ENCODE data around the gene GPI. TPM values are rescaled to one million over a fixed set of nuclear protein-coding genes. Genes with fewer than 3 reads are reported as not detected.

Gene GPI
- total and polyA plus RNA-seq, 9 of the 15 experiments (the other 6 are each of a cell fraction or from before 2014, with no cell fraction given) = 88.3 to 358 (median 122) TPM

DNA sequence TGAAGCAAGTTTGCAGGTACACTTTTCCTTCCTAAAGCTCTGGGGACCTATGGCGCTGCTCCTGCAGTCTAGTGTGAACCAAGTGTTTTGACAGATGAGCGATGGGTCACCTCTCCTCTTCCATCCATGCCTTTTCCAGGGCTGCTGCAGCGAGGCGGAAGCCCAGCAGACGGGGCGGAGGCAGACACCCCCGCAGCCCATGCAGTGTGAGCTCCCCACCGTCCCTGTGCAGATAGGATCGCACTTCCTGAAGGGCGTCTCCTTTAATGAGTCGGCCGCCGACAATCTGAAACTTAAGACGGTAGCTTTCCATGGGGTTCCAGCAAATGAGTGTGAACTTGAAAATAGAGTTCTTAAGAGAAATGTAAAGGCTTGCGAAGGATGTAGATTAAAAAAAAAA lies 37.1 kb upstream of the GPI start (continued):
- peak; percentile 49 for TF ChIP-seq ZEB2 (IDR thresholded peaks at IDR 0.05)
- TF ChIP-seq, protein P1, sequence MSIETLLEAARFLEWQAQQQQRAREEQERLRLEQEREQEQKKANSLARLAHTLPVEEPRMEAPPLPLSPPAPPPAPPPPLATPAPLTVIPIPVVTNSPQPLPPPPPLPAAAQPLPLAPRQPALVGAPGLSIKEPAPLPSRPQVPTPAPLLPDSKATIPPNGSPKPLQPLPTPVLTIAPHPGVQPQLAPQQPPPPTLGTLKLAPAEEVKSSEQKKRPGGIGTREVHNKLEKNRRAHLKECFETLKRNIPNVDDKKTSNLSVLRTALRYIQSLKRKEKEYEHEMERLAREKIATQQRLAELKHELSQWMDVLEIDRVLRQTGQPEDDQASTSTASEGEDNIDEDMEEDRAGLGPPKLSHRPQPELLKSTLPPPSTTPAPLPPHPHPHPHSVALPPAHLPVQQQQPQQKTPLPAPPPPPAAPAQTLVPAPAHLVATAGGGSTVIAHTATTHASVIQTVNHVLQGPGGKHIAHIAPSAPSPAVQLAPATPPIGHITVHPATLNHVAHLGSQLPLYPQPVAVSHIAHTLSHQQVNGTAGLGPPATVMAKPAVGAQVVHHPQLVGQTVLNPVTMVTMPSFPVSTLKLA (conservative IDR thresholded peaks at IDR 0.05) = peak; percentile 39 to 83; a peak in 2 of 4 replicates
- 0 out of 4 replicates have a peak, but pooled peaks have one; percentile 5 to 9 for TF ChIP-seq RAD21 (CRISPR knock-in tag; conservative IDR thresholded peaks at IDR 0.05 in 1 of 2, IDR thresholded peaks at IDR 0.05 in 1 of 2)
- peak in 1 of 2 experiments; percentile 80; a peak in 1 of 4 replicates for TF ChIP-seq MAZ (CRISPR knock-in tag; conservative IDR thresholded peaks at IDR 0.05 in 1 of 2, IDR thresholded peaks at IDR 0.05 in 1 of 2)
- TF ChIP-seq, protein P2, sequence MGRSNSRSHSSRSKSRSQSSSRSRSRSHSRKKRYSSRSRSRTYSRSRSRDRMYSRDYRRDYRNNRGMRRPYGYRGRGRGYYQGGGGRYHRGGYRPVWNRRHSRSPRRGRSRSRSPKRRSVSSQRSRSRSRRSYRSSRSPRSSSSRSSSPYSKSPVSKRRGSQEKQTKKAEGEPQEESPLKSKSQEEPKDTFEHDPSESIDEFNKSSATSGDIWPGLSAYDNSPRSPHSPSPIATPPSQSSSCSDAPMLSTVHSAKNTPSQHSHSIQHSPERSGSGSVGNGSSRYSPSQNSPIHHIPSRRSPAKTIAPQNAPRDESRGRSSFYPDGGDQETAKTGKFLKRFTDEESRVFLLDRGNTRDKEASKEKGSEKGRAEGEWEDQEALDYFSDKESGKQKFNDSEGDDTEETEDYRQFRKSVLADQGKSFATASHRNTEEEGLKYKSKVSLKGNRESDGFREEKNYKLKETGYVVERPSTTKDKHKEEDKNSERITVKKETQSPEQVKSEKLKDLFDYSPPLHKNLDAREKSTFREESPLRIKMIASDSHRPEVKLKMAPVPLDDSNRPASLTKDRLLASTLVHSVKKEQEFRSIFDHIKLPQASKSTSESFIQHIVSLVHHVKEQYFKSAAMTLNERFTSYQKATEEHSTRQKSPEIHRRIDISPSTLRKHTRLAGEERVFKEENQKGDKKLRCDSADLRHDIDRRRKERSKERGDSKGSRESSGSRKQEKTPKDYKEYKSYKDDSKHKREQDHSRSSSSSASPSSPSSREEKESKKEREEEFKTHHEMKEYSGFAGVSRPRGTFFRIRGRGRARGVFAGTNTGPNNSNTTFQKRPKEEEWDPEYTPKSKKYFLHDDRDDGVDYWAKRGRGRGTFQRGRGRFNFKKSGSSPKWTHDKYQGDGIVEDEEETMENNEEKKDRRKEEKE (IDR thresholded peaks at IDR 0.05; ENCODE audit: borderline replicate concordance in 1 of 2, control insufficient read depth in 1 of 2, low read depth in 2 of 2, low read length in 1 of 2) = no peak
- TF ChIP-seq CREM (IDR thresholded peaks at IDR 0.05; ENCODE audit: low read depth) = peak; percentile 78
- 0 out of 2 replicates have a peak, but pooled peaks have one; percentile 39 for TF ChIP-seq TCF3 (CRISPR knock-in tag; IDR thresholded peaks at IDR 0.05)
- TF ChIP-seq EP400 (IDR thresholded peaks at IDR 0.05) = peak; percentile 66; the same call in 1 of the 2 replicates
- TF ChIP-seq, protein P3, sequence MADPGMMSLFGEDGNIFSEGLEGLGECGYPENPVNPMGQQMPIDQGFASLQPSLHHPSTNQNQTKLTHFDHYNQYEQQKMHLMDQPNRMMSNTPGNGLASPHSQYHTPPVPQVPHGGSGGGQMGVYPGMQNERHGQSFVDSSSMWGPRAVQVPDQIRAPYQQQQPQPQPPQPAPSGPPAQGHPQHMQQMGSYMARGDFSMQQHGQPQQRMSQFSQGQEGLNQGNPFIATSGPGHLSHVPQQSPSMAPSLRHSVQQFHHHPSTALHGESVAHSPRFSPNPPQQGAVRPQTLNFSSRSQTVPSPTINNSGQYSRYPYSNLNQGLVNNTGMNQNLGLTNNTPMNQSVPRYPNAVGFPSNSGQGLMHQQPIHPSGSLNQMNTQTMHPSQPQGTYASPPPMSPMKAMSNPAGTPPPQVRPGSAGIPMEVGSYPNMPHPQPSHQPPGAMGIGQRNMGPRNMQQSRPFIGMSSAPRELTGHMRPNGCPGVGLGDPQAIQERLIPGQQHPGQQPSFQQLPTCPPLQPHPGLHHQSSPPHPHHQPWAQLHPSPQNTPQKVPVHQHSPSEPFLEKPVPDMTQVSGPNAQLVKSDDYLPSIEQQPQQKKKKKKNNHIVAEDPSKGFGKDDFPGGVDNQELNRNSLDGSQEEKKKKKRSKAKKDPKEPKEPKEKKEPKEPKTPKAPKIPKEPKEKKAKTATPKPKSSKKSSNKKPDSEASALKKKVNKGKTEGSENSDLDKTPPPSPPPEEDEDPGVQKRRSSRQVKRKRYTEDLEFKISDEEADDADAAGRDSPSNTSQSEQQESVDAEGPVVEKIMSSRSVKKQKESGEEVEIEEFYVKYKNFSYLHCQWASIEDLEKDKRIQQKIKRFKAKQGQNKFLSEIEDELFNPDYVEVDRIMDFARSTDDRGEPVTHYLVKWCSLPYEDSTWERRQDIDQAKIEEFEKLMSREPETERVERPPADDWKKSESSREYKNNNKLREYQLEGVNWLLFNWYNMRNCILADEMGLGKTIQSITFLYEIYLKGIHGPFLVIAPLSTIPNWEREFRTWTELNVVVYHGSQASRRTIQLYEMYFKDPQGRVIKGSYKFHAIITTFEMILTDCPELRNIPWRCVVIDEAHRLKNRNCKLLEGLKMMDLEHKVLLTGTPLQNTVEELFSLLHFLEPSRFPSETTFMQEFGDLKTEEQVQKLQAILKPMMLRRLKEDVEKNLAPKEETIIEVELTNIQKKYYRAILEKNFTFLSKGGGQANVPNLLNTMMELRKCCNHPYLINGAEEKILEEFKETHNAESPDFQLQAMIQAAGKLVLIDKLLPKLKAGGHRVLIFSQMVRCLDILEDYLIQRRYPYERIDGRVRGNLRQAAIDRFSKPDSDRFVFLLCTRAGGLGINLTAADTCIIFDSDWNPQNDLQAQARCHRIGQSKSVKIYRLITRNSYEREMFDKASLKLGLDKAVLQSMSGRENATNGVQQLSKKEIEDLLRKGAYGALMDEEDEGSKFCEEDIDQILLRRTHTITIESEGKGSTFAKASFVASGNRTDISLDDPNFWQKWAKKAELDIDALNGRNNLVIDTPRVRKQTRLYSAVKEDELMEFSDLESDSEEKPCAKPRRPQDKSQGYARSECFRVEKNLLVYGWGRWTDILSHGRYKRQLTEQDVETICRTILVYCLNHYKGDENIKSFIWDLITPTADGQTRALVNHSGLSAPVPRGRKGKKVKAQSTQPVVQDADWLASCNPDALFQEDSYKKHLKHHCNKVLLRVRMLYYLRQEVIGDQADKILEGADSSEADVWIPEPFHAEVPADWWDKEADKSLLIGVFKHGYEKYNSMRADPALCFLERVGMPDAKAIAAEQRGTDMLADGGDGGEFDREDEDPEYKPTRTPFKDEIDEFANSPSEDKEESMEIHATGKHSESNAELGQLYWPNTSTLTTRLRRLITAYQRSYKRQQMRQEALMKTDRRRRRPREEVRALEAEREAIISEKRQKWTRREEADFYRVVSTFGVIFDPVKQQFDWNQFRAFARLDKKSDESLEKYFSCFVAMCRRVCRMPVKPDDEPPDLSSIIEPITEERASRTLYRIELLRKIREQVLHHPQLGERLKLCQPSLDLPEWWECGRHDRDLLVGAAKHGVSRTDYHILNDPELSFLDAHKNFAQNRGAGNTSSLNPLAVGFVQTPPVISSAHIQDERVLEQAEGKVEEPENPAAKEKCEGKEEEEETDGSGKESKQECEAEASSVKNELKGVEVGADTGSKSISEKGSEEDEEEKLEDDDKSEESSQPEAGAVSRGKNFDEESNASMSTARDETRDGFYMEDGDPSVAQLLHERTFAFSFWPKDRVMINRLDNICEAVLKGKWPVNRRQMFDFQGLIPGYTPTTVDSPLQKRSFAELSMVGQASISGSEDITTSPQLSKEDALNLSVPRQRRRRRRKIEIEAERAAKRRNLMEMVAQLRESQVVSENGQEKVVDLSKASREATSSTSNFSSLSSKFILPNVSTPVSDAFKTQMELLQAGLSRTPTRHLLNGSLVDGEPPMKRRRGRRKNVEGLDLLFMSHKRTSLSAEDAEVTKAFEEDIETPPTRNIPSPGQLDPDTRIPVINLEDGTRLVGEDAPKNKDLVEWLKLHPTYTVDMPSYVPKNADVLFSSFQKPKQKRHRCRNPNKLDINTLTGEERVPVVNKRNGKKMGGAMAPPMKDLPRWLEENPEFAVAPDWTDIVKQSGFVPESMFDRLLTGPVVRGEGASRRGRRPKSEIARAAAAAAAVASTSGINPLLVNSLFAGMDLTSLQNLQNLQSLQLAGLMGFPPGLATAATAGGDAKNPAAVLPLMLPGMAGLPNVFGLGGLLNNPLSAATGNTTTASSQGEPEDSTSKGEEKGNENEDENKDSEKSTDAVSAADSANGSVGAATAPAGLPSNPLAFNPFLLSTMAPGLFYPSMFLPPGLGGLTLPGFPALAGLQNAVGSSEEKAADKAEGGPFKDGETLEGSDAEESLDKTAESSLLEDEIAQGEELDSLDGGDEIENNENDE (IDR thresholded peaks at IDR 0.05; ENCODE audit: low read depth, low read length) = no peak

All from K562 (cell line).